NT2/D1 (cell line): ENCODE data around the gene CPHXL.

Source experiments
- SUZ12 ChIP-seq: IDR thresholded peaks from 2 replicates; pipeline ENCODE4 v1.6.1; 2011; ENCODE audit not compliant: insufficient read length, insufficient read depth; ENCODE audit errors: extremely low read depth
- YY1 ChIP-seq: IDR thresholded peaks from 2 replicates; pipeline ENCODE4 v1.6.1; 2011; ENCODE audit not compliant: insufficient read length, insufficient read depth
- ZNF274 ChIP-seq: IDR thresholded peaks from 2 replicates; pipeline ENCODE4 v1.6.1; 2011; ENCODE audit warnings: mild to moderate bottlenecking, low read depth, low read length

DNA sequence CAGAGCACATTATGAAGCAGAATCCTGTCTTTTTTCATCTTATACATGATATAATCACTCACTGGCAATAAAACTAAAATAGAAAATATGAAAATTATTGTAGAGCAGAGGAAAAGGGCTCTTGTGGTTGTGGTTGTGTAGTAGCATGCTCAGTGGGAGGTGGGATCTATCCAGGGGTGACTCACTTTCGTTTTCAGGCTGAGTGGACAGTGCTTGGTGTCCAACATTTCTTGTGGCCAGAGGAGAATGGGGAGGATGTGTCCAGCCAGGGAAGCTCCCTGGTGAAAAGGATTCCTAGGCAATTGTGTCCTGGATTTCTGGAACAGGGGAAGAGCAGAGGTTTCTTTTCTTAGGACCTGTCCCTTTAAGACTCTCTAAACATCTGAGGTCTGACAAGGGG is 31.9 kb upstream of the CPHXL start:
- no peak for TF ChIP-seq YY1
- TF ChIP-seq ZNF274: no peak
- TF ChIP-seq SUZ12: no peak
